ENCODE measurements around the gene CCDC167. TPM values are rescaled to one million over a fixed set of nuclear protein-coding genes. Genes with fewer than 3 reads are reported as not detected.

CCDC167 gene
- total RNA-seq, 1 experiment from 2014 or later: 31.9 TPM

DNA sequence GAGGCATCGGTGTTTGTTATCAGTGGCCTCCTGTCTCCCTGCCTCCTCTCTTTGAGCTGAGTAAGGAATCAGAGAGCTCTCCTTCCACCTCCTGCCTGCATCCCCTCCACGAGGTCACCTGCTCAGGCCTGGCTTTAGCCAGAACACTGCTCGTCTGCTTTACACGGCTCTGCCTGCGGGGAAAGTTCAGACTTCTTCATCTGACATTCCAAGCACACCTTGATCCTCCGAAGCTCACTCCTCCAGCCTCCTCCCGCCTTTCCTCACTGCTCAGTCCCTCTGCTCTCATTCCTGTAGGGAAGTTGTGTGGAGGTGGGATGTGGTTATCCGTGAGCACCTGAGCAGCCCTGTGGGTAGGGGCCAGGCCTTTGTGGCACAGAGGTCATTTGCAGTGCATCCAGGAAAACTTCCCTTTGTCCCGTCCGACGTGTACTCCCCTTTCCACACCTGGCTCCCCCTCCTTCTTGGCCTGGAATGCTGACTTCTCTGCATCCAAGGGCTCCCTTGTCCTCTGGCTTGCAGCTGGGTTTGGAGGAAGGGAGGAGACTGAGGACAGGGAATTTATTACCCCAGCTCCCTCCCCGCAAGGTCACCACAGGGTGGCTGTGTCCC lies 12.8 kb upstream of the CCDC167 start:
- peak; percentile 64 for DNase-seq
- peak overlapping the region; percentile 46 for H3K4me2 ChIP-seq (ENCODE audit: insufficient read depth, insufficient read length, low read length)

More for the DNA sequence above, 12.8 kb upstream of the CCDC167 start:
- no peak overlapping the region for H3T11ph ChIP-seq (ENCODE audit: low read length)
- peak overlapping the region in 1 of 3 experiments; percentile 37; a peak in 3 of 7 replicates for H3K27ac Mint-ChIP-seq
- no peak overlapping the region for H2BK5ac ChIP-seq (ENCODE audit: insufficient read length, low read length)
- no peak overlapping the region for H2BK20ac ChIP-seq (ENCODE audit: low read depth, low read length, poor library complexity, severe bottlenecking)
- TF ChIP-seq, protein P1, sequence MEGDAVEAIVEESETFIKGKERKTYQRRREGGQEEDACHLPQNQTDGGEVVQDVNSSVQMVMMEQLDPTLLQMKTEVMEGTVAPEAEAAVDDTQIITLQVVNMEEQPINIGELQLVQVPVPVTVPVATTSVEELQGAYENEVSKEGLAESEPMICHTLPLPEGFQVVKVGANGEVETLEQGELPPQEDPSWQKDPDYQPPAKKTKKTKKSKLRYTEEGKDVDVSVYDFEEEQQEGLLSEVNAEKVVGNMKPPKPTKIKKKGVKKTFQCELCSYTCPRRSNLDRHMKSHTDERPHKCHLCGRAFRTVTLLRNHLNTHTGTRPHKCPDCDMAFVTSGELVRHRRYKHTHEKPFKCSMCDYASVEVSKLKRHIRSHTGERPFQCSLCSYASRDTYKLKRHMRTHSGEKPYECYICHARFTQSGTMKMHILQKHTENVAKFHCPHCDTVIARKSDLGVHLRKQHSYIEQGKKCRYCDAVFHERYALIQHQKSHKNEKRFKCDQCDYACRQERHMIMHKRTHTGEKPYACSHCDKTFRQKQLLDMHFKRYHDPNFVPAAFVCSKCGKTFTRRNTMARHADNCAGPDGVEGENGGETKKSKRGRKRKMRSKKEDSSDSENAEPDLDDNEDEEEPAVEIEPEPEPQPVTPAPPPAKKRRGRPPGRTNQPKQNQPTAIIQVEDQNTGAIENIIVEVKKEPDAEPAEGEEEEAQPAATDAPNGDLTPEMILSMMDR (conservative IDR thresholded peaks at IDR 0.05): no peak
- H3K23me2 ChIP-seq (ENCODE audit: insufficient read length, low read depth, low read length, poor library complexity, severe bottlenecking): peaks cover 9% of the 10 kb centered on the region
- H4K91ac ChIP-seq (ENCODE audit: insufficient read length, low read depth, low read length): no peak overlapping the region
- no peaks in the 10 kb centered on the region for H4K20me1 ChIP-seq (ENCODE audit: control insufficient read depth, insufficient read depth, insufficient read length)
- peaks cover 41% of the 10 kb centered on the region for H3K27me3 Mint-ChIP-seq (ENCODE audit: low read depth)
- peaks cover 0 to 5% (median 0%) of the 10 kb centered on the region in 3 experiments; a peak in 3 of 7 replicates for H3K36me3 Mint-ChIP-seq (ENCODE audit: insufficient read depth in 1 of 3, low read depth in 3 of 3)
- no peaks in the 10 kb centered on the region for H3K9me3 ChIP-seq (ENCODE audit: control insufficient read depth, low read depth, low read length)
- H3K79me1 ChIP-seq (ENCODE audit: insufficient read depth, low read depth, low read length, poor library complexity, severe bottlenecking): no peaks in the 10 kb centered on the region
- H2BK15ac ChIP-seq (ENCODE audit: low read depth, low read length): no peak overlapping the region
- H3K23ac ChIP-seq (ENCODE audit: insufficient read length, low read depth, low read length): no peak overlapping the region
- no peak overlapping the region for H4K5ac ChIP-seq (ENCODE audit: insufficient read length, low read depth, low read length)
- H3K9ac ChIP-seq (ENCODE audit: extremely low read depth, insufficient read length, low read length): no peak overlapping the region
- no peak overlapping the region for H3K56ac ChIP-seq (ENCODE audit: insufficient read length, low read depth, low read length)
- H3K79me2 ChIP-seq (ENCODE audit: insufficient read depth, low read length): no peaks in the 10 kb centered on the region
- peaks cover 14% of the 10 kb centered on the region; the same call in 1 of the 2 replicates for H3K4me1 ChIP-seq (ENCODE audit: insufficient read depth, low read length)
- peak overlapping the region; percentile 18 to 63 for H3K4me3 Mint-ChIP-seq
- no peak overlapping the region for H4K8ac ChIP-seq (replicated peaks; ENCODE audit: insufficient read length, low read depth, low read length)
- H2AK5ac ChIP-seq (ENCODE audit: insufficient read length, low read length): no peak overlapping the region
- WGBS (ENCODE audit: extremely low coverage, insufficient read length, low lambda C conversion rate): no CpG with 5 or more reads among the region's 12 CpGs
- peak overlapping the region; percentile 10; the same call in 1 of the 2 replicates for H3K14ac ChIP-seq (ENCODE audit: insufficient read depth, low read length)
- peaks cover 55 to 83% of the 10 kb centered on the region in 2 experiments for H3K4me1 Mint-ChIP-seq
- H3K27ac ChIP-seq (ENCODE audit: insufficient read length, low read depth, low read length): no peak overlapping the region
- H3K27me3 ChIP-seq (ENCODE audit: insufficient read depth, low read length): peaks cover 6% of the 10 kb centered on the region; the same call in 1 of the 2 replicates
- H3K18ac ChIP-seq (ENCODE audit: insufficient read length, low read depth, low read length): no peak overlapping the region
- H3K4ac ChIP-seq (ENCODE audit: low read depth, low read length): no peak overlapping the region
- H2BK12ac ChIP-seq (ENCODE audit: insufficient read length, low read depth, low read length): no peak overlapping the region
- H3K9me3 Mint-ChIP-seq: no peaks in the 10 kb centered on the region; a peak in 2 of 5 replicates
- no peak overlapping the region for H2AFZ ChIP-seq (ENCODE audit: low read length)
- no peak overlapping the region for H2BK120ac ChIP-seq (ENCODE audit: low read depth, low read length, poor library complexity, severe bottlenecking)
